Ishikawa (cell line): ENCODE measurements around the gene SPEF2.

Experiments used
- CEBPB ChIP-seq: IDR thresholded peaks from 2 replicates; pipeline ENCODE4 v1.6.1; 2012
- CREB1 ChIP-seq: IDR thresholded peaks from 2 replicates; pipeline ENCODE4 v1.6.1; 2012; ENCODE audit warnings: low read depth
- EGR1 ChIP-seq: IDR thresholded peaks from 2 replicates; pipeline ENCODE4 v1.6.1; 2012
- EP300 ChIP-seq: IDR thresholded peaks from 2 replicates; pipeline ENCODE4 v1.6.1; 2012; ENCODE audit warnings: borderline replicate concordance
- FOXM1 ChIP-seq: IDR thresholded peaks from 2 replicates; pipeline ENCODE4 v1.6.1; 2012; ENCODE audit warnings: low read depth, borderline replicate concordance
- NFIC ChIP-seq: IDR thresholded peaks from 2 replicates; pipeline ENCODE4 v1.6.1; 2012
- RAD21 ChIP-seq: IDR thresholded peaks from 2 replicates; pipeline ENCODE4 v1.6.1; 2012; ENCODE audit warnings: low read depth
- REST ChIP-seq: IDR thresholded peaks from 2 replicates; pipeline ENCODE4 v1.6.1; 2012; ENCODE audit warnings: low read depth, mild to moderate bottlenecking
- TAF1 ChIP-seq: IDR thresholded peaks from 2 replicates; pipeline ENCODE4 v1.6.1; 2012; ENCODE audit warnings: low read depth, mild to moderate bottlenecking
- TCF12 ChIP-seq: IDR thresholded peaks from 2 replicates; pipeline ENCODE4 v1.6.1; 2012; ENCODE audit warnings: low read depth
- TEAD4 ChIP-seq: IDR thresholded peaks from 2 replicates; pipeline ENCODE4 v1.6.1; 2012
- YY1 ChIP-seq: IDR thresholded peaks from 2 replicates; pipeline ENCODE4 v1.6.1; 2012; ENCODE audit warnings: low read depth
- ZBTB7A ChIP-seq: IDR thresholded peaks from 2 replicates; pipeline ENCODE4 v1.6.1; 2012; ENCODE audit warnings: low read depth
- TF ChIP-seq, protein P1 (sequence below): IDR thresholded peaks from 2 replicates; pipeline ENCODE4 v1.6.1; 2012
- TF ChIP-seq, protein P2 (sequence below): IDR thresholded peaks from 2 replicates; pipeline ENCODE4 v1.6.1; 2012

Gene SPEF2

GRCh38 chr5:35660451-35660850, 42.8 kb downstream of the SPEF2 start:
- TF ChIP-seq RAD21 (no peak), TCF12 (no peak)
- TF ChIP-seq, protein P1, sequence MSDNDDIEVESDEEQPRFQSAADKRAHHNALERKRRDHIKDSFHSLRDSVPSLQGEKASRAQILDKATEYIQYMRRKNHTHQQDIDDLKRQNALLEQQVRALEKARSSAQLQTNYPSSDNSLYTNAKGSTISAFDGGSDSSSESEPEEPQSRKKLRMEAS, result no peak

DNA sequence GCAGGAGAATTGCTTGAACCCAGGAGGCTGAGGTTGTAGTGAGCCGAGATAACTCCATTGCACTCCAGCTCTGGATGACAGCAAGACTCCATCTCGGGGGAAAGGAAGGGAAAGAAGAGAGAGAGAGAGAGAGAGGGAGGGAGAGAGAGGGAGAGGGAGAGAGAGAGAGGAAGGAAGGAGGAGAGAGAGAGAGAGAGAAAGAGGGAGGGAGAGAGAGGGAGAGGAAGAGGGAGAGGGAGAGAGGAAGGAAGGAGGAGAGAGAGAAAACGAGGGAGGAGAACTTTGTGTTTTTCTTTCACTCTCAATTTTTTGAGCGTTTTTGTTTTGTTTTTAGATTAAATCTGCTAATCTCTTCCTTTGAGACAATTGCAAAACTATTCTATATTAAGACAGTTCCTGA, 46.9 kb downstream of the SPEF2 start:
- TF ChIP-seq FOXM1 (no peak), NFIC (no peak), RAD21 (no peak), REST (no peak)
- TF ChIP-seq, protein P2, sequence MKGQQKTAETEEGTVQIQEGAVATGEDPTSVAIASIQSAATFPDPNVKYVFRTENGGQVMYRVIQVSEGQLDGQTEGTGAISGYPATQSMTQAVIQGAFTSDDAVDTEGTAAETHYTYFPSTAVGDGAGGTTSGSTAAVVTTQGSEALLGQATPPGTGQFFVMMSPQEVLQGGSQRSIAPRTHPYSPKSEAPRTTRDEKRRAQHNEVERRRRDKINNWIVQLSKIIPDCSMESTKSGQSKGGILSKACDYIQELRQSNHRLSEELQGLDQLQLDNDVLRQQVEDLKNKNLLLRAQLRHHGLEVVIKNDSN, result no peak
- TF ChIP-seq, protein P1, result no peak

GRCh38 chr5:35665096-35665495, 47.4 kb downstream of the SPEF2 start:
- TF ChIP-seq EGR1 (no peak), TAF1 (no peak), CEBPB (no peak), TEAD4 (no peak), ZBTB7A (no peak), TCF12 (no peak), RAD21 (no peak), REST (no peak), EP300 (no peak), YY1 (no peak), CREB1 (no peak), FOXM1 (no peak), NFIC (no peak)
- TF ChIP-seq, protein P2, result no peak
- TF ChIP-seq, protein P1, result no peak

GRCh38 chr5:35668319-35668718, 50.7 kb downstream of the SPEF2 start:
- TF ChIP-seq NFIC, result no peak
- TF ChIP-seq TAF1, result no peak
- TF ChIP-seq TEAD4, result no peak
- no peak for TF ChIP-seq RAD21
- no peak for TF ChIP-seq REST
- no peak for TF ChIP-seq FOXM1
- no peak for TF ChIP-seq CREB1
- TF ChIP-seq CEBPB, result no peak
- TF ChIP-seq, protein P2, result no peak
- no peak for TF ChIP-seq EGR1
- TF ChIP-seq TCF12, result no peak
- no peak for TF ChIP-seq EP300
- TF ChIP-seq ZBTB7A, result no peak
- TF ChIP-seq, protein P1, result no peak
- no peak for TF ChIP-seq YY1

DNA sequence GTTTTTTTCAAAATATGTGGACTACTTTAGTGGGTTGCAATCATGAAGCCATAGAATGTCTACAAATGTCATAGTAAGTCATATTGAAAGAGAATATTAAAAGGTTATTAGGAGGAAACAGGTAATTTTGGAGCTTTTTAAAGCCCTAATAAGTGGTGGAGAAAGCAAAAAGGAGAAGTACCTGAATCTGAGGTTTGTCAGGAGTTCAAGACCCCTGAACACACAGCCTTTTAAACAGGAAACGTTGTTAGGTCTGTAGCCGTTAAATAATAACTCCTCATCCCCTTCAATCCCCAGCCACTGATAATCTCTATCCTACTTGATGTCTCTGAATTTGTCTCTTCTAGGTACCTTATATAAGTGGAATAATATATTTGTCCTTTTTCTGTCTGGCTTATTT, 51.1 kb downstream of the SPEF2 start:
- no peak for TF ChIP-seq RAD21
- no peak for TF ChIP-seq FOXM1
- TF ChIP-seq, protein P1, result no peak
- no peak for TF ChIP-seq TCF12
- no peak for TF ChIP-seq NFIC
- TF ChIP-seq CEBPB, result no peak
- TF ChIP-seq EP300, result no peak
- TF ChIP-seq EGR1, result no peak
- TF ChIP-seq CREB1, result no peak
- no peak for TF ChIP-seq ZBTB7A
- no peak for TF ChIP-seq REST
- TF ChIP-seq, protein P2, result no peak
